Fibroblast of villous mesenchyme (primary cell): ENCODE data around the gene MAP1LC3B. TPM values are rescaled to one million over a fixed set of nuclear protein-coding genes. Genes with fewer than 3 reads are reported as not detected.
A peak's percentile ranks its signal among the peaks of the same experiment; 100 is the strongest.

Experiments
- DNase-seq: peaks from one replicate; pipeline ENCODE4 v3.0.0-alpha.2; 2010; ENCODE audit warnings: low read depth
- H3K4me3 ChIP-seq: 2 replicates; pipeline ENCODE4 v1.5.1; 2011; ENCODE audit warnings: low read depth, mild to moderate bottlenecking, low read length
- total RNA-seq: library from RNA; depleted of rRNA; stranded (reverse); fragments of >200 nt; gene quantifications from 2 replicates; pipeline ENCODE4 v1.2.3, GENCODE V29; 2012
- TF ChIP-seq, protein P1 (sequence below): IDR thresholded peaks from 2 replicates; pipeline ENCODE4 v1.5.1; 2012; ENCODE audit warnings: low read depth, mild to moderate bottlenecking, low read length; ENCODE audit not compliant: insufficient read depth

Gene MAP1LC3B
- total RNA-seq, 1 donor: 36.3 TPM

DNA sequence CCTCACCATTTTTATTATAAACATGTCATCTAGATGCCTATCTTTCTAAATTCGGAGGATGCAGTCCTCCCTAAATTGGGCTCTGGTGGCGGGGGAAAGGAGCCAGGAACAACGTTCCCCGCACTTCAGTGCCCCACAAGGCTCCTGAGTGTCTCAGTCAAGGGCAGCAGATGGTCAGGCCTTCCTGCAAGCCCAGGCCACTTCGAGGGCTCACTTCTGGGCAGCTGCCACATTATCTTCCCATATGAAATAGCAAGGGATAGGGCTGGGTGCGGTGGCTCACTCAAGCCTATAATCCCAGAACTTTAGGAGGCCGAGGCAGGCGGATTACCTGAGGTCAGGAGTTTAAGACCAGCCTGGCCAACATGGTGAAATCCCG lies 40.8 kb upstream of the MAP1LC3B start:
- DNase-seq: peak; percentile 86
- no peak overlapping the region for H3K4me3 ChIP-seq

DNA sequence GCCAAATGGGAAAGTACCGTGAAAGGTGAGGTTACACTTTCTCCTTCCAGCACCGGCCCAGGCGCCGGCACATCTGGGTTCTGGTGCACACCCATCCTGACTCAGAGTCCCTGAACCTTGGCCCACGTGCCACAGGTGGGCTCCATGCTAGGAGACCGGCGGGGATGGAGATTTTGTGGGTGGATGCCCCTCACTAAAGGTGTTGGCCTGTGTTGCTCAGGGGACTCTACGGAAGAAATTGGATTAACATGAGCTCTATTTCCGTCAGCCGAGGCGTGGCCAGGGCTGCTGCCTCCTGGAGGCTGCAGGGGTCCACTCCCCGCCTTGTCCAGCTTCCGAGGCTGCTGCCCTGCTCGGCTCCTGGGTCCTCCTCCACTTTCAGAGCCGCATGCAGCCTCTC lies 39.3 kb upstream of the MAP1LC3B start:
- TF ChIP-seq, protein P1, sequence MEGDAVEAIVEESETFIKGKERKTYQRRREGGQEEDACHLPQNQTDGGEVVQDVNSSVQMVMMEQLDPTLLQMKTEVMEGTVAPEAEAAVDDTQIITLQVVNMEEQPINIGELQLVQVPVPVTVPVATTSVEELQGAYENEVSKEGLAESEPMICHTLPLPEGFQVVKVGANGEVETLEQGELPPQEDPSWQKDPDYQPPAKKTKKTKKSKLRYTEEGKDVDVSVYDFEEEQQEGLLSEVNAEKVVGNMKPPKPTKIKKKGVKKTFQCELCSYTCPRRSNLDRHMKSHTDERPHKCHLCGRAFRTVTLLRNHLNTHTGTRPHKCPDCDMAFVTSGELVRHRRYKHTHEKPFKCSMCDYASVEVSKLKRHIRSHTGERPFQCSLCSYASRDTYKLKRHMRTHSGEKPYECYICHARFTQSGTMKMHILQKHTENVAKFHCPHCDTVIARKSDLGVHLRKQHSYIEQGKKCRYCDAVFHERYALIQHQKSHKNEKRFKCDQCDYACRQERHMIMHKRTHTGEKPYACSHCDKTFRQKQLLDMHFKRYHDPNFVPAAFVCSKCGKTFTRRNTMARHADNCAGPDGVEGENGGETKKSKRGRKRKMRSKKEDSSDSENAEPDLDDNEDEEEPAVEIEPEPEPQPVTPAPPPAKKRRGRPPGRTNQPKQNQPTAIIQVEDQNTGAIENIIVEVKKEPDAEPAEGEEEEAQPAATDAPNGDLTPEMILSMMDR: no peak
- H3K4me3 ChIP-seq: no peak overlapping the region
- DNase-seq: no peak

More for the DNA sequence above, 40.8 kb upstream of the MAP1LC3B start:
- TF ChIP-seq, protein P1: no peak

DNA sequence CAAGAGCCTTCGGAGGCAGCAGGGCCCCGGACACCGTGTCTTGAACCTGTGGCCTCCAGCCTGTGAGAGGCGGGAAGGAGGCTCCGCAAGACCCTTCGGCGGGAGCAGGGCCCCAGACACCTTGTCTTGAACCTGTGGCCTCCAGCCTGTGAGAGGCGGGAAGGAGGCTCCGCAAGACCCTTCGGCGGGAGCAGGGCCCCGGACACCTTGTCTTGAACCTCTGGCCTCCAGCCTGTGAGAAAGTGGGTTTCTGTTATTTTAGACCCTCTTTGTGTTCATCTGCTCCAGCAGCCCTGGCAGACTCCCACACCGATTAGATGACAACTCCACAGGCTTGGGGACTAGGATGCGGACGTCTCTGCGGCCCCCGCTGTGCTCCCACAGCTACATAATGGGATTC lies 38.5 kb upstream of the MAP1LC3B start:
- no peak for DNase-seq
- H3K4me3 ChIP-seq: no peak overlapping the region
- TF ChIP-seq, protein P1: no peak

DNA sequence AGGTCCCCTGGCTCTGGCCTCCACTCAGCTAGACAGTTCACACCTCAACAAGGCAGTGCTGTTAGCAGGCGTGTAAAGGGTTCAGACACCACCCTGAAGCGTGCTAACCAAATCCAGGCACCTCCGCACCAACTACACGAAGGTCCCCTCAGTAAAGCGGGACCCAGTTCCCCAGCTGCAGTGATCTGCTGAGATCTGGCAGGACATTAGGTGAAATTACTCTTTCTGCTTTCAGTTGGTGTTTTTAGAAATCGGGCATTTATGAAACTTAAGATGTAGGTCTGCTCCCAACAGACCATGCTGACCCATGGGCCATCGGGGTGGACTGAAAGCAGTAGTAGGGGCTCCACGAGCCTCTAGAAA lies 35.7 kb upstream of the MAP1LC3B start:
- TF ChIP-seq, protein P1: no peak
- no peak overlapping the region for H3K4me3 ChIP-seq
- DNase-seq: no peak

DNA sequence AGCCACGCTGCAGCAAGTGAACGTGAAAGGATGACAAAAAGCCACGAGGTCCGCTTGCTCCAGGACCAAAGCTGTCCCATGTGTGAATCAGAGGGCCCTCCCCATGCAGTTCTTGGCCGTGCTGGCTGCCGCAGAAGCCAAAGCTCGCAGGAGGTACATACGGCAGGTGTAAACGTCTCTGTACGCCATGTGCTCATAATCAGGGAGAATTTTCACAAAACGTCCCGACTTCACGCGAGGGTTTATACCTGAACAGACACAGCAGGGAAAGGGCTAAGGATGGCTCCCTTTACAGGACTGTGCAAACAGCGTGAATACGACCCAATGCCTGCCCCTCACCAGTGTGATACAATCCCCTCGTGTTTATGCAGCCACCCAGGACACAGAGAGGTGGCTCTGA lies 33.9 kb upstream of the MAP1LC3B start:
- H3K4me3 ChIP-seq: no peak overlapping the region
- no peak for DNase-seq
- TF ChIP-seq, protein P1: no peak

DNA sequence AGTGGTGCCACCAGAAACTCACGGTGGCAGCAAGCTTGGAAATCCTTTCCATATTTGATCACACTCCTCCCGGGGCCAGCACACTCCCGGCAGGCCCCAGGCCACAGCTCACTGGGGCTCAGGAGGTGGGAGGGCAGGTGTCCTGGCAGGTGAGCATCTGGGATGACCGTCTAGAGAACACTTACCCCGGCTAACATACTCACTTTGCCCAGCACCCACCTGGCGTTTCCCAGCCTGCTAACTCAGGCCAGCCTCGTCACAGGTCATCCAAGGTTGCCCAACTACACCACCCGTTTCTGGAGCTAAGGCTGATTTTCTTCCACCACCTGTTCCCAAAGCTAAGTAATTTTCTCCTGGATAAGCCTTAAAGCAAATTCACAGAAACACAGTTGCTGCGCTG lies 33.4 kb upstream of the MAP1LC3B start:
- TF ChIP-seq, protein P1: no peak
- DNase-seq: no peak

DNA sequence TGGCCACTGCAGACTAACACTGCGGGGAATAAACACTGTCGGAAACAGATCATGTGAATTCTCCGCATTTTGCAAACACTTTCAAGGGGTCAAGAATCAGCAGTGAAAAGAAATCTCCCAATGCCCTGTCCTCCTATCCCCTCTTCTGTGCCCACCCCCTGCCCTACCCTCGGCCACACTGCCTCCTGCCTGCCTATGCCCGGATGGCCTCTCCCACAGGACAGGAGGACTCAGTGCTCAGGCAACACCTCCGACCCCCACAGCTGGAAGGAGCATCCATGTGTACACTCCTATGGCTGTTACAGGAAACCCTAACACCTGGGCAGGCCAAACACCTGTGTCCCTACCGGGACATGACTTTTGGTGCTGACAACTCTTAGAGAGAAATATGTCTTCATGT lies 33.0 kb upstream of the MAP1LC3B start:
- TF ChIP-seq, protein P1: no peak
- no peak for DNase-seq
- H3K4me3 ChIP-seq: no peak overlapping the region

More for the DNA sequence above, 33.4 kb upstream of the MAP1LC3B start:
- no peak overlapping the region for H3K4me3 ChIP-seq
